ENCODE data around the gene SMARCAL1. TPM values are rescaled to one million over a fixed set of nuclear protein-coding genes. Genes with fewer than 3 reads are reported as not detected.

SMARCAL1 gene
- total RNA-seq, 3 donors from 2014 or later: 18.2 to 21.9 (median 19.9) TPM

- no peak for DNase-seq
- Mint-ChIP-seq H3K9me3 (no peaks in the 10 kb centered on the region), H3K4me1 (ENCODE audit: low read depth) (no peaks in the 10 kb centered on the region), H3K36me3 (ENCODE audit: insufficient read depth) (peaks cover 64% of the 10 kb centered on the region), H3K4me3 (no peak overlapping the region), H3K27me3 (ENCODE audit: low read depth) (no peaks in the 10 kb centered on the region)
- ATAC-seq: no peak
Observed at GRCh38 chr2:216428618-216429350, 16.5 kb downstream of the SMARCAL1 start.

GRCh38 chr2:216429428-216429827 lies 17.1 kb downstream of the SMARCAL1 start:
- H3K27me3 Mint-ChIP-seq (ENCODE audit: low read depth): no peaks in the 10 kb centered on the region
- H3K4me1 Mint-ChIP-seq (ENCODE audit: low read depth): no peaks in the 10 kb centered on the region
- DNase-seq: no peak
- peaks cover 63% of the 10 kb centered on the region for H3K36me3 Mint-ChIP-seq (ENCODE audit: insufficient read depth)
- H3K9me3 Mint-ChIP-seq: no peaks in the 10 kb centered on the region
- no peak overlapping the region for H3K4me3 Mint-ChIP-seq
- ATAC-seq: no peak

GRCh38 chr2:216430811-216431530 lies 18.7 kb downstream of the SMARCAL1 start:
- Mint-ChIP-seq H3K36me3 (ENCODE audit: insufficient read depth) (peaks cover 60% of the 10 kb centered on the region), H3K4me3 (no peak overlapping the region), H3K27me3 (ENCODE audit: low read depth) (no peaks in the 10 kb centered on the region), H3K9me3 (no peaks in the 10 kb centered on the region), H3K4me1 (ENCODE audit: low read depth) (no peaks in the 10 kb centered on the region)
- ATAC-seq (no peak), DNase-seq (no peak)

GRCh38 chr2:216431531-216431856 lies 19.2 kb downstream of the SMARCAL1 start:
- H3K4me3 Mint-ChIP-seq: no peak overlapping the region
- no peak for ATAC-seq

GRCh38 chr2:216436383-216436782 lies 24.1 kb downstream of the SMARCAL1 start:
- Mint-ChIP-seq H3K36me3 (ENCODE audit: insufficient read depth) (peaks cover 52% of the 10 kb centered on the region), H3K9me3 (no peaks in the 10 kb centered on the region), H3K4me3 (no peak overlapping the region), H3K4me1 (ENCODE audit: low read depth) (no peaks in the 10 kb centered on the region), H3K27me3 (ENCODE audit: low read depth) (no peaks in the 10 kb centered on the region)
- DNase-seq: no peak
- no peak for ATAC-seq

More at GRCh38 chr2:216431531-216431856, 19.2 kb downstream of the SMARCAL1 start:
- Mint-ChIP-seq H3K4me1 (ENCODE audit: low read depth) (no peaks in the 10 kb centered on the region), H3K36me3 (ENCODE audit: insufficient read depth) (peaks cover 64% of the 10 kb centered on the region), H3K27me3 (ENCODE audit: low read depth) (no peaks in the 10 kb centered on the region), H3K9me3 (no peaks in the 10 kb centered on the region)
- DNase-seq: no peak

GRCh38 chr2:216441308-216442010 lies 29.2 kb downstream of the SMARCAL1 start:
- ATAC-seq (no peak), DNase-seq (no peak)
- Mint-ChIP-seq H3K4me1 (ENCODE audit: low read depth) (no peaks in the 10 kb centered on the region), H3K4me3 (no peak overlapping the region), H3K9me3 (no peaks in the 10 kb centered on the region), H3K36me3 (ENCODE audit: insufficient read depth) (peaks cover 46% of the 10 kb centered on the region), H3K27me3 (ENCODE audit: low read depth) (no peaks in the 10 kb centered on the region)

GRCh38 chr2:216445501-216445900 lies 33.2 kb downstream of the SMARCAL1 start:
- Mint-ChIP-seq H3K4me3 (no peak overlapping the region), H3K9me3 (peaks cover 7% of the 10 kb centered on the region), H3K27me3 (ENCODE audit: low read depth) (no peaks in the 10 kb centered on the region), H3K4me1 (ENCODE audit: low read depth) (no peaks in the 10 kb centered on the region), H3K36me3 (ENCODE audit: insufficient read depth) (peaks cover 66% of the 10 kb centered on the region)
- DNase-seq: no peak
- ATAC-seq: no peak

GRCh38 chr2:216446343-216446742 lies 34.1 kb downstream of the SMARCAL1 start:
- ATAC-seq: no peak
- Mint-ChIP-seq H3K9me3 (peaks cover 7% of the 10 kb centered on the region), H3K27me3 (ENCODE audit: low read depth) (no peaks in the 10 kb centered on the region), H3K4me3 (no peak overlapping the region), H3K36me3 (ENCODE audit: insufficient read depth) (peaks cover 68% of the 10 kb centered on the region), H3K4me1 (ENCODE audit: low read depth) (no peaks in the 10 kb centered on the region)
- DNase-seq: no peak

GRCh38 chr2:216447293-216447692 lies 35.0 kb downstream of the SMARCAL1 start:
- Mint-ChIP-seq H3K4me3 (no peak overlapping the region), H3K9me3 (peaks cover 7% of the 10 kb centered on the region), H3K27me3 (ENCODE audit: low read depth) (no peaks in the 10 kb centered on the region), H3K36me3 (ENCODE audit: insufficient read depth) (peaks cover 73% of the 10 kb centered on the region), H3K4me1 (ENCODE audit: low read depth) (no peaks in the 10 kb centered on the region)
- no peak for ATAC-seq
- DNase-seq: no peak

GRCh38 chr2:216448829-216449228 lies 36.5 kb downstream of the SMARCAL1 start:
- H3K27me3 Mint-ChIP-seq (ENCODE audit: low read depth): no peaks in the 10 kb centered on the region
- no peaks in the 10 kb centered on the region for H3K4me1 Mint-ChIP-seq (ENCODE audit: low read depth)
- H3K4me3 Mint-ChIP-seq: no peak overlapping the region
- DNase-seq (no peak), ATAC-seq (no peak)
- H3K9me3 Mint-ChIP-seq: peaks cover 7% of the 10 kb centered on the region
- H3K36me3 Mint-ChIP-seq (ENCODE audit: insufficient read depth): peaks cover 72% of the 10 kb centered on the region

- no peak overlapping the region for H3K4me3 Mint-ChIP-seq
- ATAC-seq (no peak), DNase-seq (no peak)
- no peaks in the 10 kb centered on the region for H3K27me3 Mint-ChIP-seq (ENCODE audit: low read depth)
- peaks cover 73% of the 10 kb centered on the region for H3K36me3 Mint-ChIP-seq (ENCODE audit: insufficient read depth)
- H3K4me1 Mint-ChIP-seq (ENCODE audit: low read depth): no peaks in the 10 kb centered on the region
- peaks cover 7% of the 10 kb centered on the region for H3K9me3 Mint-ChIP-seq
Observed at GRCh38 chr2:216450346-216450745, 38.1 kb downstream of the SMARCAL1 start.

GRCh38 chr2:216450784-216451183 lies 38.5 kb downstream of the SMARCAL1 start:
- Mint-ChIP-seq H3K4me1 (ENCODE audit: low read depth) (no peaks in the 10 kb centered on the region), H3K4me3 (no peak overlapping the region), H3K36me3 (ENCODE audit: insufficient read depth) (peaks cover 75% of the 10 kb centered on the region), H3K27me3 (ENCODE audit: low read depth) (no peaks in the 10 kb centered on the region), H3K9me3 (peaks cover 7% of the 10 kb centered on the region)
- ATAC-seq (no peak), DNase-seq (no peak)

GRCh38 chr2:216453955-216454614 lies 41.8 kb downstream of the SMARCAL1 start:
- no peak for ATAC-seq
- no peaks in the 10 kb centered on the region for H3K9me3 Mint-ChIP-seq
- H3K4me3 Mint-ChIP-seq: no peak overlapping the region
- H3K4me1 Mint-ChIP-seq (ENCODE audit: low read depth): no peaks in the 10 kb centered on the region
- H3K27me3 Mint-ChIP-seq (ENCODE audit: low read depth): no peaks in the 10 kb centered on the region
- peaks cover 49% of the 10 kb centered on the region for H3K36me3 Mint-ChIP-seq (ENCODE audit: insufficient read depth)
- no peak for DNase-seq

- H3K4me3 Mint-ChIP-seq: no peak overlapping the region
- no peak for ATAC-seq
- no peak for DNase-seq
- peaks cover 24% of the 10 kb centered on the region for H3K36me3 Mint-ChIP-seq (ENCODE audit: insufficient read depth)
- no peaks in the 10 kb centered on the region for H3K27me3 Mint-ChIP-seq (ENCODE audit: low read depth)
- no peaks in the 10 kb centered on the region for H3K4me1 Mint-ChIP-seq (ENCODE audit: low read depth)
- H3K9me3 Mint-ChIP-seq: no peaks in the 10 kb centered on the region
Observed at GRCh38 chr2:216463148-216463547, 50.9 kb downstream of the SMARCAL1 start.

All from activated T-cell treated with anti-CD3 and anti-CD28 coated beads, Interleukin-2, amount 50 U/mL, for 4 hours (primary cell).